Endothelial cell of umbilical vein (primary cell): ENCODE data around the gene MRGPRE. TPM values are rescaled to one million over a fixed set of nuclear protein-coding genes. Genes with fewer than 3 reads are reported as not detected.

Source experiments
- BruUV-seq: library from RNA; stranded (reverse); fragments of 400-500 nt; replicated peaks from 2 replicates; lab custom pipeline; 2021; lab: Mats Ljungman, UMichigan
- CTCF ChIA-PET: fragments of 300-600, 350-600 bp; sonication (Branson Sonifier 250); formaldehyde crosslinking; loops from one replicate; lab custom pipeline; 2021; ENCODE audit warnings: antibody characterized with exemption, inconsistent platforms; lab: Charles Lee
- POLR2A ChIA-PET: fragments of 300-600, 350-600 bp; sonication (Branson Sonifier 250); formaldehyde crosslinking; loops from one replicate; lab custom pipeline; 2021; ENCODE audit warnings: antibody characterized with exemption, inconsistent platforms; lab: Charles Lee
- DNase-seq: peaks from one replicate; pipeline ENCODE4 v3.0.0-alpha.2; 2011; ENCODE audit warnings: low read depth, low spot score
- FAIRE-seq: peaks from 2 replicates; lab custom pipeline; 2011; peaks lifted over from hg19 to GRCh38; lab: Jason Lieb, UNC
- H2AFZ ChIP-seq: 2 replicates; pipeline ENCODE4 v1.6.0; 2012; ENCODE audit warnings: low read depth, low read length, control low read depth, inconsistent platforms
- H3K27ac ChIP-seq: 2 replicates; pipeline ENCODE4 v1.5.1; 2011; ENCODE audit warnings: low read depth, mild to moderate bottlenecking, control low read depth, low read length, moderate library complexity; ENCODE audit not compliant: insufficient read depth
- H3K27me3 ChIP-seq, 2 experiments: 2 replicates each; pipeline versions ENCODE4 v1.6.0 to v1.6.1; 2011; ENCODE audit warnings: low read length in 2 of 2, mixed read lengths in 1 of 2; ENCODE audit not compliant: control insufficient read depth in 2 of 2, insufficient read depth in 2 of 2
- H3K36me3 ChIP-seq, 2 experiments: 2 replicates in 1 of 2; 3 replicates in 1 of 2; pipeline ENCODE4 v1.5.1; 2011; ENCODE audit warnings: low read length in 2 of 2, mild to moderate bottlenecking in 1 of 2, moderate library complexity in 1 of 2; ENCODE audit not compliant: control insufficient read depth in 2 of 2, insufficient read depth in 2 of 2; ENCODE audit errors: extremely low read depth in 1 of 2
- H3K4me1 ChIP-seq: 3 replicates; pipeline ENCODE4 v1.5.1; 2011; ENCODE audit warnings: mild to moderate bottlenecking, low read length; ENCODE audit not compliant: control insufficient read depth, insufficient read depth; ENCODE audit errors: extremely low read depth
- H3K4me2 ChIP-seq: 2 replicates; pipeline ENCODE4 v1.6.1; 2011; ENCODE audit warnings: low read length, control low read depth, mixed read lengths; ENCODE audit not compliant: insufficient read depth
- H3K4me3 ChIP-seq, 3 experiments: fragments of 200-600 bp in 1 of 3; sonication (generic), shearing (Covaris generic) in 1 of 3; replicated peaks in 1 of 3; 2 replicates each; pipeline ENCODE4 v1.5.1; 2011 to 2016; ENCODE audit warnings: control low read depth in 3 of 3, low read length in 3 of 3, mild to moderate bottlenecking in 2 of 3, inconsistent platforms in 1 of 3, low read depth in 1 of 3, moderate library complexity in 1 of 3; ENCODE audit not compliant: insufficient read depth in 1 of 3
- H3K79me2 ChIP-seq: 2 replicates; pipeline ENCODE4 v1.6.0; 2012; ENCODE audit warnings: low read length, inconsistent platforms; ENCODE audit not compliant: control insufficient read depth, insufficient read depth
- H3K9ac ChIP-seq: replicated peaks from 2 replicates; pipeline ENCODE3; 2011; ENCODE audit warnings: low read length, control low read depth; ENCODE audit not compliant: insufficient read depth; ENCODE audit errors: extremely low read depth
- H3K9me1 ChIP-seq: replicated peaks from 3 replicates; pipeline ENCODE4 v1.6.0; 2011; ENCODE audit warnings: mild to moderate bottlenecking, low read length; ENCODE audit not compliant: control insufficient read depth, insufficient read depth; ENCODE audit errors: extremely low read depth
- H3K9me3 ChIP-seq: replicated peaks from 2 replicates; pipeline ENCODE4 v1.5.1; 2012; ENCODE audit warnings: low read length, inconsistent platforms; ENCODE audit not compliant: control insufficient read depth, insufficient read depth
- H4K20me1 ChIP-seq: replicated peaks from 2 replicates; pipeline ENCODE3; 2011; ENCODE audit warnings: mild to moderate bottlenecking, low read length; ENCODE audit not compliant: control insufficient read depth, insufficient read depth; ENCODE audit errors: extremely low read depth
- CTCF ChIP-seq, 2 donors: IDR thresholded peaks; 1 replicate in 1 of 2; 2 replicates in 1 of 2; pipeline ENCODE4 v1.5.1; 2011; ENCODE audit warnings: low read length in 2 of 2, mild to moderate bottlenecking in 2 of 2, moderate library complexity in 2 of 2, control low read depth in 1 of 2, inconsistent platforms in 1 of 2, low read depth in 1 of 2; ENCODE audit not compliant: insufficient read depth in 1 of 2; ENCODE audit errors: extremely low read depth in 1 of 2
- EZH2 ChIP-seq: IDR thresholded peaks from 2 replicates; pipeline ENCODE4 v1.6.1; 2012; ENCODE audit warnings: borderline replicate concordance, low read depth, mild to moderate bottlenecking, moderate library complexity, low read length, inconsistent platforms; ENCODE audit not compliant: severe bottlenecking
- GATA2 ChIP-seq: IDR thresholded peaks from 2 replicates; pipeline ENCODE4 v1.7.0; 2011; ENCODE audit warnings: low read depth, mild to moderate bottlenecking, moderate library complexity, mixed read lengths, low read length; ENCODE audit not compliant: insufficient read length, insufficient read depth
- MAX ChIP-seq: IDR thresholded peaks from 2 replicates; pipeline ENCODE4 v1.6.1; 2011; ENCODE audit not compliant: insufficient read depth, insufficient read length
- MYC ChIP-seq: IDR thresholded peaks from one replicate; pipeline ENCODE4 v1.6.1; 2011; ENCODE audit warnings: mild to moderate bottlenecking, low read depth, low read length
- dilution Hi-C: fragments of 300-500 bp; cut with MboI; formaldehyde crosslinking; loops from one replicate; pipeline ENCODE4 v1.15.0; 2019; ENCODE audit warnings: low sequenced_read_pairs; ENCODE audit not compliant: extremely low pct_ligation_motif_present
- intact Hi-C: fragments of 100-400 bp; cut with micrococcal nuclease; formaldehyde crosslinking; loops from one replicate; pipeline ENCODE4 v1.10.0; 2022
- polyA plus RNA-seq, 4 experiments: library from polyadenylated mRNA; depleted of rRNA in 3 of 4; stranded (reverse) in 3 of 4; unstranded in 1 of 4; fragments of >200 nt; gene quantifications; 2 replicates each; pipeline versions ENCODE4 v1.2.1 to v1.2.3, GENCODE V29; 2011 to 2012; ENCODE audit warnings: missing spikeins in 1 of 4
- total RNA-seq: library from RNA; stranded (reverse); gene quantifications from 2 replicates; pipeline ENCODE4 v1.2.3, GENCODE V29; 2021

The MRGPRE gene
- total and polyA plus RNA-seq, 2 donors (not counting 3 experiments of a cell fraction or from before 2014, with no cell fraction given), result not detected

- POLR2A ChIA-PET, result no interaction called here
- BruUV-seq, result no TSS peak
- Histone ChIP-seq H3K4me2 (no peak overlapping the region), H4K20me1 (no peaks in the 10 kb centered on the region), H3K4me3 (no peak overlapping the region), H3K27ac (no peak overlapping the region), H3K9ac (no peak overlapping the region), H3K9me3 (no peaks in the 10 kb centered on the region), H3K4me1 (no peaks in the 10 kb centered on the region), H3K27me3 (peaks cover 1 to 4% of the 10 kb centered on the region in 2 experiments), H3K9me1 (no peaks in the 10 kb centered on the region), H2AFZ (no peak overlapping the region), H3K79me2 (no peaks in the 10 kb centered on the region), H3K36me3 (no peaks in the 10 kb centered on the region)
- CTCF ChIA-PET, result no interaction called here
- FAIRE-seq, result no peak
- dilution Hi-C loops (no loop called here), intact Hi-C loops (no loop called here)
- DNase-seq, result no peak
- no peak for TF ChIP-seq CTCF (IDR thresholded peaks at IDR 0.05; ENCODE audit: extremely low read depth in 1 of 2, insufficient read depth in 1 of 2, low read depth in 1 of 2, low read length in 2 of 2)
- no peak for TF ChIP-seq GATA2
- no peak for TF ChIP-seq MAX
- no peak for TF ChIP-seq EZH2
- no peak for TF ChIP-seq MYC
Measured at GRCh38 chr11:3231550-3231850, 717 bp downstream of the MRGPRE start.
